ENCODE measurements around the gene ENSA.

ENSA gene

DNA sequence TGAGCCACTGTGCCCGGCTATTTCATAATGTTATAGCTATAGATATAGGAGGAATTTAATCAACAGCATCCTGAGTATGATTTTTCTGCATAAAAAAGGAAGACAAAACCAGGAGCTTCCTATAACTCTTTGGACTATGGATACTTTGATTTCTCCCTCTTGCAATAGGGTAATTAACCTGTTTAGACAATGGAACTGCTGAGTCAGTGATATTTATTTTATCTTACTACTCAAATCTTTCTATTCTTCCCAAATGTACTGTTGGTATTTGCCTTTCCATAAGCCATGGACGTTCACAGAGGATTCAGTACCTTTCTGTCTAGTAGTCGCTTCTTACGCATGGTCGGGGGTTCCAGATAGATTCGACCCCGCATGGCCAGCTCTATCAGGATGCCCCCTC, 33.9 kb upstream of the ENSA start:
- Histone ChIP-seq H3K9me2 (replicated peaks; ENCODE audit: insufficient read depth, low read length) (no peaks in the 10 kb centered on the region), H3K79me2 (ENCODE audit: low read length) (no peaks in the 10 kb centered on the region), H3K27ac (ENCODE audit: low read length) (no peak overlapping the region), H3K9ac (ENCODE audit: low read length) (no peak overlapping the region), H2AFZ (ENCODE audit: low read length) (no peak overlapping the region), H4K20me1 (ENCODE audit: insufficient read depth, low read length) (no peaks in the 10 kb centered on the region), H3K4me1 (ENCODE audit: low read length) (no peaks in the 10 kb centered on the region), H3K9me3 (replicated peaks; ENCODE audit: insufficient read depth, low read length) (no peaks in the 10 kb centered on the region), H3K4me2 (ENCODE audit: low read depth, low read length) (no peak overlapping the region), H3K27me3 (replicated peaks; ENCODE audit: insufficient read depth, low read length) (no peaks in the 10 kb centered on the region), H3K4me3 (ENCODE audit: low read length) (no peak overlapping the region), H3F3A (ENCODE audit: insufficient read depth, low read length) (no peaks in the 10 kb centered on the region), H3K36me3 (replicated peaks; ENCODE audit: insufficient read depth, low read length) (no peaks in the 10 kb centered on the region)
- DNase-seq, result no peak
- TF ChIP-seq EZH2 (optimal IDR thresholded peaks at IDR 0.05; ENCODE audit: low read depth, low read length) (no peak), CTCF (IDR thresholded peaks at IDR 0.05; ENCODE audit: low read length) (no peak), EZH2phosphoT487 (IDR thresholded peaks at IDR 0.05; ENCODE audit: low read length) (no peak)

DNA sequence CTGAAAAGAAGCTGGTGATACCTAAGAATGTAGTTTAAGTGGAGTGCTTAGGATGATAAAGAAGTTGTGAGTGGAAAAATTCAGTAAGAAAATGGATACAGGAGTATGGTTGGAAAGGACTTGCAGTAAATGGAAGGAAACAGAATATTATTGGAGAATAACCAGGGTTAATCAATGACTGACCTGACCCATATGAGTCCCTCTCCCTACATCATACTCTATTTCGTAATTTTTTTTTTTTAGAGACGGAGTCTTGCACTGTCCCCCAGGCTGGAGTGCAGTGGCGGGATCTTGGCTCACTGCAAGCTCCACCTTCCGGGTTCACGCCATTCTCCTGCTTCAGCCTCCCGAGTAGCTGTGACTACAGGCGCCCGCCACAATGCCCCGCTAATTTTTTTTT, 33.4 kb upstream of the ENSA start:
- no peak overlapping the region for H3K27ac ChIP-seq (ENCODE audit: low read length)
- no peaks in the 10 kb centered on the region for H3K27me3 ChIP-seq (replicated peaks; ENCODE audit: insufficient read depth, low read length)
- H3F3A ChIP-seq (ENCODE audit: insufficient read depth, low read length), result no peaks in the 10 kb centered on the region
- H3K9ac ChIP-seq (ENCODE audit: low read length), result no peak overlapping the region
- H3K9me3 ChIP-seq (replicated peaks; ENCODE audit: insufficient read depth, low read length), result no peaks in the 10 kb centered on the region
- no peak overlapping the region for H3K4me2 ChIP-seq (ENCODE audit: low read depth, low read length)
- TF ChIP-seq EZH2 (optimal IDR thresholded peaks at IDR 0.05; ENCODE audit: low read depth, low read length) (no peak), EZH2phosphoT487 (IDR thresholded peaks at IDR 0.05; ENCODE audit: low read length) (no peak), CTCF (IDR thresholded peaks at IDR 0.05; ENCODE audit: low read length) (no peak)
- no peak for DNase-seq
- H3K79me2 ChIP-seq (ENCODE audit: low read length), result no peaks in the 10 kb centered on the region
- H2AFZ ChIP-seq (ENCODE audit: low read length), result no peak overlapping the region
- H3K9me2 ChIP-seq (replicated peaks; ENCODE audit: insufficient read depth, low read length), result no peaks in the 10 kb centered on the region
- no peak overlapping the region for H3K4me3 ChIP-seq (ENCODE audit: low read length)
- no peaks in the 10 kb centered on the region for H4K20me1 ChIP-seq (ENCODE audit: insufficient read depth, low read length)
- H3K4me1 ChIP-seq (ENCODE audit: low read length), result no peaks in the 10 kb centered on the region
- H3K36me3 ChIP-seq (replicated peaks; ENCODE audit: insufficient read depth, low read length), result no peaks in the 10 kb centered on the region

DNA sequence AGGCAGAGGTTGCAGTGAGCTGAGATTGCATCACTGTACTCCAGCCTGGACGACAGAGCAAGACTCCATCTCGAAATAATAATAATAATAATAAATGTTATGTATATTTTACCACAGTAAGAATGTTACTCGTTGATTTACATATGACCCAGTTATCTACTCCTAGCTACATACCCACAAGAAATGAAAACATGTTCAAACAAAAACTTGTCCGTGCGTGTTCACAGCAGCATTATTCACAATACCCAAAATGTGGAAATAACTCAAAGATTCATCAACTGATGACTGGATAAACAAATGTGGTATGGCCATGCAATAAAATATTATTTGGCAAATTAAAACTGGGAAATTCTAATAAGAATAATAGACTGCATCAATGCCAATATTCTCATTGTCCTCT, 31.7 kb upstream of the ENSA start:
- no peak overlapping the region for H2AFZ ChIP-seq (ENCODE audit: low read length)
- no peaks in the 10 kb centered on the region for H3K4me1 ChIP-seq (ENCODE audit: low read length)
- H3K79me2 ChIP-seq (ENCODE audit: low read length), result no peaks in the 10 kb centered on the region
- H3F3A ChIP-seq (ENCODE audit: insufficient read depth, low read length), result no peaks in the 10 kb centered on the region
- no peaks in the 10 kb centered on the region for H3K27me3 ChIP-seq (replicated peaks; ENCODE audit: insufficient read depth, low read length)
- TF ChIP-seq CTCF (IDR thresholded peaks at IDR 0.05; ENCODE audit: low read length), result no peak
- TF ChIP-seq EZH2 (optimal IDR thresholded peaks at IDR 0.05; ENCODE audit: low read depth, low read length), result no peak
- no peak for TF ChIP-seq EZH2phosphoT487 (IDR thresholded peaks at IDR 0.05; ENCODE audit: low read length)
- H3K9me3 ChIP-seq (replicated peaks; ENCODE audit: insufficient read depth, low read length), result no peaks in the 10 kb centered on the region
- H3K9me2 ChIP-seq (replicated peaks; ENCODE audit: insufficient read depth, low read length), result no peaks in the 10 kb centered on the region
- no peaks in the 10 kb centered on the region for H3K36me3 ChIP-seq (replicated peaks; ENCODE audit: insufficient read depth, low read length)
- DNase-seq, result no peak
- no peak overlapping the region for H3K4me2 ChIP-seq (ENCODE audit: low read depth, low read length)
- H4K20me1 ChIP-seq (ENCODE audit: insufficient read depth, low read length), result no peaks in the 10 kb centered on the region
- no peak overlapping the region for H3K4me3 ChIP-seq (ENCODE audit: low read length)
- H3K9ac ChIP-seq (ENCODE audit: low read length), result no peak overlapping the region
- H3K27ac ChIP-seq (ENCODE audit: low read length), result no peak overlapping the region

All from MM.1S (cell line).